ENCODE results near the gene RNF40. TPM values are rescaled to one million over a fixed set of nuclear protein-coding genes. Genes with fewer than 3 reads are reported as not detected.

Gene RNF40
- total RNA-seq, 1 experiment from 2014 or later, result 64.1 TPM

GRCh38 chr16:30764816-30765465 lies 2.8 kb downstream of the RNF40 start:
- ATAC-seq, result no peak
- H3K4me2 ChIP-seq (ENCODE audit: low read length), result no peak overlapping the region
- H3K27me3 ChIP-seq (ENCODE audit: low read length), result no peaks in the 10 kb centered on the region
- BruUV-seq (replicated peaks), result no TSS peak
- H3F3A ChIP-seq (ENCODE audit: low read length, unreplicated experiment), result no peaks in the 10 kb centered on the region
- H3K9ac ChIP-seq (ENCODE audit: low read length), result no peak overlapping the region
- H3K79me2 ChIP-seq (ENCODE audit: low read length), result peaks cover 33% of the 10 kb centered on the region
- H2AFZ ChIP-seq (ENCODE audit: low read length), result no peak overlapping the region
- H4K20me1 ChIP-seq (ENCODE audit: low read length), result peaks cover 4% of the 10 kb centered on the region; the same call in 1 of the 2 replicates
- ChIA-PET POLR2A (ENCODE audit: unreplicated experiment) (no interaction called here), CTCF (no interaction called here)
- no peaks in the 10 kb centered on the region for H3K9me3 ChIP-seq (ENCODE audit: low read length)
- no peak for TF ChIP-seq EZH2phosphoT487 (IDR thresholded peaks at IDR 0.05; ENCODE audit: borderline replicate concordance, low read length)
- TF ChIP-seq EZH2 (IDR thresholded peaks at IDR 0.05; ENCODE audit: low read length, unreplicated experiment), result no peak
- TF ChIP-seq CTCF (conservative IDR thresholded peaks at IDR 0.05; ENCODE audit: low read depth, low read length), result no peak
- H3K36me3 ChIP-seq (ENCODE audit: low read depth, low read length), result peaks cover 21% of the 10 kb centered on the region; the same call in 1 of the 2 replicates
- DNase-seq, result no peak
- H3K27ac ChIP-seq (ENCODE audit: low read length), result no peak overlapping the region
- peaks cover 20% of the 10 kb centered on the region for H3K4me1 ChIP-seq (ENCODE audit: insufficient read depth, low read length)
- H3K4me3 ChIP-seq (ENCODE audit: low read length), result no peak overlapping the region
- intact Hi-C loops (cut with micrococcal nuclease), result loop anchor here (5.0 kb wide), 1 partner anchor 108 kb away; the partner anchor contains the start of gene FBRS
- no peaks in the 10 kb centered on the region for H3K9me2 ChIP-seq (replicated peaks; ENCODE audit: low read length)

DNA sequence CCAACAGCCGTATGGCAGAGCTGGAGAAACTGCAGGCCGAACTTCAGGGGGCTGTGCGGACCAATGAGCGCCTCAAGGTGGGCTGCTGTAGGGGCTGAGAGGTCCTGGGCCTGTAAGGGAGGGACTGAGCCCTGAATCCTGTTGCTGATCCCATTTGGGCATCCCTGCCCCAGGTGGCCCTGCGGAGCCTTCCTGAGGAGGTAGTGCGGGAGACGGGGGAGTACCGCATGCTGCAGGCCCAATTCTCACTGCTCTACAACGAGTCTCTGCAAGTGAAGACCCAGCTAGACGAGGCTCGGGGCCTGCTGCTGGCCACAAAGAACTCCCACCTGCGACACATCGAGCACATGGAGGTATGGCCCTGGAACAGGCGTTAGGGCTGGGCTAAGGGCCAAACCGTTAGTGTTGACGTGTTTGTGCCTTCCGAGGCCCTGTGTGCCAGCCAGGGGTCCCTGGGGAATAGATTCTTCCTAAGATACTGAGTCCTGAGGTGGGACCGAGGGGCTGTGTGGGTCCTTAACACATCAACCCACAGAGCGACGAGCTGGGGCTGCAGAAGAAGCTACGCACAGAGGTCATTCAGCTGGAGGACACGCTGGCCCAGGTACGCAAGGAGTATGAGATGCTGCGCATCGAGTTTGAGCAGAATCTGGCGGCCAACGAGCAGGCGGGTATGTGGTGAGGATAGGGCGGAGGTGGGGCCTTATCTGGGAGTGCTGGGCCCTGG lies 4.2 kb downstream of the RNF40 start:
- Histone ChIP-seq H3K27me3 (ENCODE audit: low read length) (no peaks in the 10 kb centered on the region), H3K4me1 (ENCODE audit: insufficient read depth, low read length) (peaks cover 11% of the 10 kb centered on the region; the same call in 1 of the 2 replicates), H3K4me2 (ENCODE audit: low read length) (no peak overlapping the region), H3K9me3 (ENCODE audit: low read length) (no peaks in the 10 kb centered on the region), H3K9me2 (replicated peaks; ENCODE audit: low read length) (no peaks in the 10 kb centered on the region), H3K27ac (ENCODE audit: low read length) (no peak overlapping the region), H3K9ac (ENCODE audit: low read length) (no peak overlapping the region), H3K36me3 (ENCODE audit: low read depth, low read length) (peaks cover 21% of the 10 kb centered on the region; the same call in 1 of the 2 replicates), H3F3A (ENCODE audit: low read length, unreplicated experiment) (no peaks in the 10 kb centered on the region), H4K20me1 (ENCODE audit: low read length) (peaks cover 4% of the 10 kb centered on the region; the same call in 1 of the 2 replicates), H3K4me3 (ENCODE audit: low read length) (no peak overlapping the region), H3K79me2 (ENCODE audit: low read length) (peaks cover 23% of the 10 kb centered on the region), H2AFZ (ENCODE audit: low read length) (no peak overlapping the region)
- TF ChIP-seq EZH2phosphoT487 (IDR thresholded peaks at IDR 0.05; ENCODE audit: borderline replicate concordance, low read length) (no peak), CTCF (conservative IDR thresholded peaks at IDR 0.05; ENCODE audit: low read depth, low read length) (no peak), EZH2 (IDR thresholded peaks at IDR 0.05; ENCODE audit: low read length, unreplicated experiment) (no peak)
- DNase-seq, result no peak
- no peak for ATAC-seq
- intact Hi-C loops (cut with micrococcal nuclease), result no loop called here
- ChIA-PET CTCF (no interaction called here), POLR2A (ENCODE audit: unreplicated experiment) (no interaction called here)
- BruUV-seq (replicated peaks), result no TSS peak

- no TSS peak for BruUV-seq (replicated peaks)
- ATAC-seq (no peak), DNase-seq (no peak)
- peaks cover 23% of the 10 kb centered on the region for H3K79me2 ChIP-seq (ENCODE audit: low read length)
- peaks cover 4% of the 10 kb centered on the region; the same call in 1 of the 2 replicates for H4K20me1 ChIP-seq (ENCODE audit: low read length)
- no peaks in the 10 kb centered on the region for H3K9me3 ChIP-seq (ENCODE audit: low read length)
- intact Hi-C loops (cut with micrococcal nuclease), result no loop called here
- TF ChIP-seq EZH2 (IDR thresholded peaks at IDR 0.05; ENCODE audit: low read length, unreplicated experiment) (no peak), EZH2phosphoT487 (IDR thresholded peaks at IDR 0.05; ENCODE audit: borderline replicate concordance, low read length) (no peak), CTCF (conservative IDR thresholded peaks at IDR 0.05; ENCODE audit: low read depth, low read length) (no peak)
- no peak overlapping the region for H3K27ac ChIP-seq (ENCODE audit: low read length)
- no peak overlapping the region for H3K9ac ChIP-seq (ENCODE audit: low read length)
- H3K4me2 ChIP-seq (ENCODE audit: low read length), result no peak overlapping the region
- CTCF ChIA-PET, result no interaction called here
- H3K9me2 ChIP-seq (replicated peaks; ENCODE audit: low read length), result no peaks in the 10 kb centered on the region
- no peaks in the 10 kb centered on the region for H3K27me3 ChIP-seq (ENCODE audit: low read length)
- peaks cover 11% of the 10 kb centered on the region; the same call in 1 of the 2 replicates for H3K4me1 ChIP-seq (ENCODE audit: insufficient read depth, low read length)
- POLR2A ChIA-PET (ENCODE audit: unreplicated experiment), result no interaction called here
- H3F3A ChIP-seq (ENCODE audit: low read length, unreplicated experiment), result no peaks in the 10 kb centered on the region
- H3K36me3 ChIP-seq (ENCODE audit: low read depth, low read length), result peaks cover 22% of the 10 kb centered on the region; the same call in 1 of the 2 replicates
- no peak overlapping the region for H3K4me3 ChIP-seq (ENCODE audit: low read length)
- no peak overlapping the region for H2AFZ ChIP-seq (ENCODE audit: low read length)
Measured at GRCh38 chr16:30766933-30767284, 4.8 kb downstream of the RNF40 start.
